Activated naive CD8-positive, alpha-beta T cell treated with anti-CD3 and anti-CD28 coated beads, Interleukin-2, amount 10 ng/mL, durations not matched to agents 7 days and 5 days (primary cell): Measurements from ENCODE around the gene MAPK13. TPM values are rescaled to one million over a fixed set of nuclear protein-coding genes. Genes with fewer than 3 reads are reported as not detected.
"Not testable (repeated sequence)": the region's sequence is repeated elsewhere in the genome, so short reads cannot be mapped to it uniquely, and the experiment has no call there.

Experiments used
- ATAC-seq: fragments of 150-1000 bp; cut with Tn5 transposase; one replicate; pipeline ENCODE4 v1.10.0; 2021; ENCODE audit warnings: low read depth, moderate library complexity
- POLR2A ChIA-PET: fragments of 350-600 bp; sonication (Branson Sonifier 250); formaldehyde crosslinking; loops from one replicate; lab custom pipeline; 2021; ENCODE audit warnings: antibody characterized with exemption; lab: Charles Lee
- DNase-seq: peaks from one replicate; pipeline ENCODE4 v3.0.0; 2021
- H3K27ac Mint-ChIP-seq: one replicate; pipeline ENCODE4 v1.8.0; 2022; ENCODE audit warnings: mild to moderate bottlenecking, mixed read lengths
- H3K27me3 Mint-ChIP-seq: one replicate; pipeline ENCODE4 v1.8.0; 2022; ENCODE audit warnings: mild to moderate bottlenecking, moderate library complexity, mixed read lengths
- H3K36me3 Mint-ChIP-seq: one replicate; pipeline ENCODE4 v1.8.0; 2021; ENCODE audit warnings: mild to moderate bottlenecking, mixed read lengths
- H3K4me1 Mint-ChIP-seq: one replicate; pipeline ENCODE4 v1.8.0; 2021; ENCODE audit warnings: mixed read lengths
- H3K4me3 Mint-ChIP-seq: one replicate; pipeline ENCODE4 v1.8.0; 2022; ENCODE audit warnings: mild to moderate bottlenecking, moderate library complexity, mixed read lengths
- H3K9me3 Mint-ChIP-seq: one replicate; pipeline ENCODE4 v1.8.0; 2021; ENCODE audit warnings: mixed read lengths
- total RNA-seq, 2 experiments: library from RNA; stranded (reverse); gene quantifications; one replicate each; pipeline ENCODE4 v1.2.3, GENCODE V29; 2021

Gene MAPK13
- 10 to 100 TPM; 40.5 to 41.6 TPM for total RNA-seq

GRCh38 chr6:36129941-36130666, at the start of gene MAPK13:
TSS of gene MAPK13 (plus strand) at chr6:36130513. CDS start at chr6:36130583, 70 bp downstream.
- H3K4me3 Mint-ChIP-seq = peak within 1 kb of the TSS; percentile 86
- no peaks in the 10 kb centered on the region for H3K9me3 Mint-ChIP-seq
- peak; percentile 35 for ATAC-seq
- no peaks in the 10 kb centered on the region for H3K27me3 Mint-ChIP-seq
- peak within 1 kb of the TSS; percentile 93 for H3K27ac Mint-ChIP-seq
- peaks cover 54% of the 10 kb centered on the region for H3K4me1 Mint-ChIP-seq
- POLR2A ChIA-PET = interaction anchor here (0.6 to 3.8 kb wide), 13 partner anchors 8 to 226 kb away, joined by 3 to 65 read pairs (median 6); partner anchors contain the start of gene MAPK14
- DNase-seq = peak; percentile 68
- peaks cover 15% of the 10 kb centered on the region for H3K36me3 Mint-ChIP-seq

- no peaks in the 10 kb centered on the region for H3K27me3 Mint-ChIP-seq
- DNase-seq (no peak), ATAC-seq (no peak)
- H3K9me3 Mint-ChIP-seq = peaks cover 10% of the 10 kb centered on the region
- H3K36me3 Mint-ChIP-seq = peaks cover 66% of the 10 kb centered on the region
- no peak overlapping the region for H3K27ac Mint-ChIP-seq
- H3K4me1 Mint-ChIP-seq = peaks cover 2% of the 10 kb centered on the region
- POLR2A ChIA-PET = no interaction called here
- H3K4me3 Mint-ChIP-seq = no peak overlapping the region
These were observed 48.0 kb upstream of the MAPK13 start for GRCh38 chr6:36082318-36082717.

- ATAC-seq (no peak), DNase-seq (no peak)
- peaks cover 12% of the 10 kb centered on the region for H3K9me3 Mint-ChIP-seq
- H3K4me1 Mint-ChIP-seq = peaks cover 2% of the 10 kb centered on the region
- POLR2A ChIA-PET = no interaction called here
- no peaks in the 10 kb centered on the region for H3K27me3 Mint-ChIP-seq
- peaks cover 74% of the 10 kb centered on the region for H3K36me3 Mint-ChIP-seq
- H3K4me3 Mint-ChIP-seq = no peak overlapping the region
- no peak overlapping the region for H3K27ac Mint-ChIP-seq
These were observed 46.9 kb upstream of the MAPK13 start for GRCh38 chr6:36083446-36083845.

GRCh38 chr6:36088204-36088603, 42.1 kb upstream of the MAPK13 start:
- H3K27ac Mint-ChIP-seq, DNase-seq, POLR2A ChIA-PET, H3K27me3 Mint-ChIP-seq, H3K4me3 Mint-ChIP-seq, H3K4me1 Mint-ChIP-seq, ATAC-seq: not testable (repeated sequence)
- Mint-ChIP-seq H3K36me3 (peaks cover 41% of the 10 kb centered on the region), H3K9me3 (peaks cover 11% of the 10 kb centered on the region)

- Mint-ChIP-seq H3K4me1 (no peaks in the 10 kb centered on the region), H3K4me3 (no peak overlapping the region), H3K27me3 (no peaks in the 10 kb centered on the region), H3K27ac (no peak overlapping the region), H3K36me3 (peaks cover 34% of the 10 kb centered on the region), H3K9me3 (peaks cover 11% of the 10 kb centered on the region)
- ATAC-seq (no peak), DNase-seq (no peak)
- POLR2A ChIA-PET = interaction anchor here (0.5 to 1.4 kb wide), 2 partner anchors 60 to 61 kb away, joined by 3 to 9 read pairs; no protein-coding TSS in a partner anchor
These were observed 41.3 kb upstream of the MAPK13 start for GRCh38 chr6:36089048-36089447.

- DNase-seq (no peak), ATAC-seq (no peak)
- no peak overlapping the region for H3K4me3 Mint-ChIP-seq
- H3K27me3 Mint-ChIP-seq = no peaks in the 10 kb centered on the region
- peaks cover 9% of the 10 kb centered on the region for H3K4me1 Mint-ChIP-seq
- no peak overlapping the region for H3K27ac Mint-ChIP-seq
- no peaks in the 10 kb centered on the region for H3K9me3 Mint-ChIP-seq
- POLR2A ChIA-PET = interaction anchor here (0.7 to 4.0 kb wide), 4 partner anchors 26 to 354 kb away, joined by 3 to 32 read pairs (median 6); partner anchors contain the start of gene MAPK14
- H3K36me3 Mint-ChIP-seq = peaks cover 3% of the 10 kb centered on the region
These were observed 36.1 kb upstream of the MAPK13 start for GRCh38 chr6:36094238-36094637.

GRCh38 chr6:36094753-36095496, 35.4 kb upstream of the MAPK13 start:
- DNase-seq (peak; percentile 83), ATAC-seq (peak; percentile 80)
- peaks cover 16% of the 10 kb centered on the region for H3K4me1 Mint-ChIP-seq
- no peaks in the 10 kb centered on the region for H3K27me3 Mint-ChIP-seq
- H3K27ac Mint-ChIP-seq = no peak overlapping the region
- no peaks in the 10 kb centered on the region for H3K9me3 Mint-ChIP-seq
- POLR2A ChIA-PET = interaction anchor here (0.8 to 4.0 kb wide), 4 partner anchors 26 to 67 kb away, joined by 4 to 32 read pairs (median 6); partner anchors contain the start of gene MAPK14
- H3K4me3 Mint-ChIP-seq = no peak overlapping the region
- peaks cover 3% of the 10 kb centered on the region for H3K36me3 Mint-ChIP-seq

- H3K9me3 Mint-ChIP-seq = no peaks in the 10 kb centered on the region
- H3K27ac Mint-ChIP-seq = no peak overlapping the region
- peaks cover 5% of the 10 kb centered on the region for H3K36me3 Mint-ChIP-seq
- DNase-seq = no peak
- H3K27me3 Mint-ChIP-seq = no peaks in the 10 kb centered on the region
- POLR2A ChIA-PET = interaction anchor here (0.8 to 4.0 kb wide), 3 partner anchors 25 to 67 kb away, joined by 4 to 32 read pairs (median 6); partner anchors contain the start of gene MAPK14
- no peak for ATAC-seq
- H3K4me3 Mint-ChIP-seq = no peak overlapping the region
- H3K4me1 Mint-ChIP-seq = peaks cover 21% of the 10 kb centered on the region
These were observed 34.6 kb upstream of the MAPK13 start for GRCh38 chr6:36095497-36096391.

- H3K4me3 Mint-ChIP-seq = no peak overlapping the region
- no peaks in the 10 kb centered on the region for H3K27me3 Mint-ChIP-seq
- H3K9me3 Mint-ChIP-seq = no peaks in the 10 kb centered on the region
- H3K36me3 Mint-ChIP-seq = peaks cover 16% of the 10 kb centered on the region
- peaks cover 23% of the 10 kb centered on the region for H3K4me1 Mint-ChIP-seq
- POLR2A ChIA-PET = interaction anchor here (0.6 to 0.9 kb wide), 2 partner anchors 26 to 70 kb away, joined by 4 to 6 read pairs; partner anchors contain the start of gene MAPK14
- DNase-seq = no peak
- H3K27ac Mint-ChIP-seq = no peak overlapping the region
- ATAC-seq = no peak
These were observed 31.9 kb upstream of the MAPK13 start for GRCh38 chr6:36098253-36098919.

GRCh38 chr6:36098920-36099647, 31.2 kb upstream of the MAPK13 start:
- ATAC-seq (peak; percentile 32), DNase-seq (no peak)
- H3K4me1 Mint-ChIP-seq = peaks cover 24% of the 10 kb centered on the region
- no peaks in the 10 kb centered on the region for H3K27me3 Mint-ChIP-seq
- POLR2A ChIA-PET = interaction anchor here (0.6 to 1.4 kb wide), 3 partner anchors 21 to 70 kb away, joined by 4 to 6 read pairs (median 6); partner anchors contain the start of gene MAPK14
- peaks cover 21% of the 10 kb centered on the region for H3K36me3 Mint-ChIP-seq
- H3K27ac Mint-ChIP-seq = peak overlapping the region; percentile 31
- no peaks in the 10 kb centered on the region for H3K9me3 Mint-ChIP-seq
- peak overlapping the region; percentile 28 for H3K4me3 Mint-ChIP-seq

- Mint-ChIP-seq H3K27ac (peak overlapping the region; percentile 64), H3K4me3 (peak overlapping the region; percentile 17), H3K9me3 (no peaks in the 10 kb centered on the region), H3K4me1 (peaks cover 24% of the 10 kb centered on the region), H3K27me3 (no peaks in the 10 kb centered on the region), H3K36me3 (peaks cover 23% of the 10 kb centered on the region)
- DNase-seq (no peak), ATAC-seq (peak; percentile 78)
- POLR2A ChIA-PET = interaction anchor here (0.7 to 1.7 kb wide), 4 partner anchors 21 to 71 kb away, joined by 3 to 10 read pairs (median 5); partner anchors contain the start of genes MAPK13 and MAPK14
These were observed 30.3 kb upstream of the MAPK13 start for GRCh38 chr6:36099869-36100483.
